ENCODE results near the gene UBQLN1. TPM values are rescaled to one million over a fixed set of nuclear protein-coding genes. Genes with fewer than 3 reads are reported as not detected.

Gene UBQLN1
- total RNA-seq, 2 donors from 2014 or later = 114 to 119 TPM

GRCh38 chr9:83639266-83639665, 68.5 kb downstream of the UBQLN1 start:
- 95 to 100% methylated on average over 1 of the region's 1 CpG for WGBS, 2 experiments (ENCODE audit: insufficient coverage in 1 of 2, insufficient read length in 1 of 2)
- no peak for DNase-seq
- Histone ChIP-seq H3K36me3 (ENCODE audit: control insufficient read depth, insufficient read depth, low read length) (peaks cover 5% of the 10 kb centered on the region), H3K27me3 (ENCODE audit: control insufficient read depth, insufficient read depth, low read length, poor library complexity, severe bottlenecking) (no peaks in the 10 kb centered on the region), H3K4me3 (ENCODE audit: low read length) (no peak overlapping the region), H3K9ac (ENCODE audit: extremely low read depth, low read length, poor library complexity, severe bottlenecking) (no peak overlapping the region), H3K9me3 (ENCODE audit: control insufficient read depth, low read length) (no peaks in the 10 kb centered on the region), H3K27ac (ENCODE audit: low read depth, low read length) (no peak overlapping the region), H3K4me1 (ENCODE audit: control insufficient read depth, insufficient read depth, low read length) (no peaks in the 10 kb centered on the region)
- Mint-ChIP-seq H3K4me3 (no peak overlapping the region), H3K9me3 (no peaks in the 10 kb centered on the region), H3K27ac (no peak overlapping the region), H3K27me3 (ENCODE audit: insufficient read depth) (no peaks in the 10 kb centered on the region), H3K4me1 (peaks cover 5% of the 10 kb centered on the region), H3K36me3 (ENCODE audit: low read depth) (no peaks in the 10 kb centered on the region)
- no peak for TF ChIP-seq CTCF (conservative IDR thresholded peaks at IDR 0.05)

GRCh38 chr9:83637389-83637788, 70.4 kb downstream of the UBQLN1 start:
- Histone ChIP-seq H3K4me1 (ENCODE audit: control insufficient read depth, insufficient read depth, low read length) (no peaks in the 10 kb centered on the region), H3K9ac (ENCODE audit: extremely low read depth, low read length, poor library complexity, severe bottlenecking) (no peak overlapping the region), H3K9me3 (ENCODE audit: control insufficient read depth, low read length) (no peaks in the 10 kb centered on the region), H3K4me3 (ENCODE audit: low read length) (no peak overlapping the region), H3K27me3 (ENCODE audit: control insufficient read depth, insufficient read depth, low read length, poor library complexity, severe bottlenecking) (no peaks in the 10 kb centered on the region), H3K27ac (ENCODE audit: low read depth, low read length) (no peak overlapping the region), H3K36me3 (ENCODE audit: control insufficient read depth, insufficient read depth, low read length) (peaks cover 5% of the 10 kb centered on the region)
- H3K9me3 Mint-ChIP-seq = no peaks in the 10 kb centered on the region
- 100% methylated on average over 1 of the region's 1 CpG; no CpG with 5 or more reads in 1 of the 2 experiments for WGBS, 2 experiments (ENCODE audit: insufficient coverage in 1 of 2, insufficient read length in 1 of 2)
- no peak for DNase-seq
- H3K27me3 Mint-ChIP-seq (ENCODE audit: insufficient read depth) = no peaks in the 10 kb centered on the region
- H3K36me3 Mint-ChIP-seq (ENCODE audit: low read depth) = peaks cover 2% of the 10 kb centered on the region
- H3K27ac Mint-ChIP-seq = no peak overlapping the region
- peaks cover 11% of the 10 kb centered on the region for H3K4me1 Mint-ChIP-seq
- no peak for TF ChIP-seq CTCF (conservative IDR thresholded peaks at IDR 0.05)
- no peak overlapping the region for H3K4me3 Mint-ChIP-seq

GRCh38 chr9:83636813-83637212, 70.9 kb downstream of the UBQLN1 start:
- no peaks in the 10 kb centered on the region for H3K9me3 Mint-ChIP-seq
- no peak overlapping the region for H3K4me3 Mint-ChIP-seq
- no peaks in the 10 kb centered on the region for H3K9me3 ChIP-seq (ENCODE audit: control insufficient read depth, low read length)
- no peak overlapping the region for H3K27ac ChIP-seq (ENCODE audit: low read depth, low read length)
- no peaks in the 10 kb centered on the region for H3K27me3 ChIP-seq (ENCODE audit: control insufficient read depth, insufficient read depth, low read length, poor library complexity, severe bottlenecking)
- no peaks in the 10 kb centered on the region for H3K27me3 Mint-ChIP-seq (ENCODE audit: insufficient read depth)
- H3K36me3 ChIP-seq (ENCODE audit: control insufficient read depth, insufficient read depth, low read length) = peaks cover 5% of the 10 kb centered on the region
- H3K4me1 ChIP-seq (ENCODE audit: control insufficient read depth, insufficient read depth, low read length) = no peaks in the 10 kb centered on the region
- H3K9ac ChIP-seq (ENCODE audit: extremely low read depth, low read length, poor library complexity, severe bottlenecking) = no peak overlapping the region
- peaks cover 2% of the 10 kb centered on the region for H3K36me3 Mint-ChIP-seq (ENCODE audit: low read depth)
- peaks cover 11% of the 10 kb centered on the region for H3K4me1 Mint-ChIP-seq
- no peak overlapping the region for H3K4me3 ChIP-seq (ENCODE audit: low read length)
- no peak for TF ChIP-seq CTCF (conservative IDR thresholded peaks at IDR 0.05)
- H3K27ac Mint-ChIP-seq = no peak overlapping the region
- no peak for DNase-seq

Data from endodermal cell (in vitro differentiated cells).